Osteocyte (in vitro differentiated cells): ENCODE measurements around the gene BOLA3. TPM values are rescaled to one million over a fixed set of nuclear protein-coding genes. Genes with fewer than 3 reads are reported as not detected.

Source experiments
- DNase-seq: peaks from one replicate; pipeline ENCODE4 v3.0.0; 2021; ENCODE audit warnings: mixed read lengths; ENCODE audit not compliant: unreplicated experiment; ENCODE audit errors: extremely low spot score
- H3K27ac Mint-ChIP-seq: one replicate; pipeline ENCODE4 v1.8.0; 2021; ENCODE audit warnings: mild to moderate bottlenecking, mixed read lengths; ENCODE audit not compliant: unreplicated experiment
- H3K27me3 Mint-ChIP-seq: one replicate; pipeline ENCODE4 v1.8.0; 2021; ENCODE audit warnings: mixed read lengths; ENCODE audit not compliant: unreplicated experiment
- H3K36me3 Mint-ChIP-seq: one replicate; pipeline ENCODE4 v1.8.0; 2021; ENCODE audit warnings: mixed read lengths; ENCODE audit not compliant: unreplicated experiment
- H3K4me1 Mint-ChIP-seq: one replicate; pipeline ENCODE4 v1.8.0; 2021; ENCODE audit warnings: mixed read lengths; ENCODE audit not compliant: unreplicated experiment
- H3K4me3 Mint-ChIP-seq: one replicate; pipeline ENCODE4 v1.8.0; 2021; ENCODE audit warnings: mild to moderate bottlenecking, moderate library complexity, mixed read lengths; ENCODE audit not compliant: unreplicated experiment
- H3K9me3 Mint-ChIP-seq: one replicate; pipeline ENCODE4 v1.8.0; 2021; ENCODE audit warnings: mixed read lengths; ENCODE audit not compliant: unreplicated experiment
- long read RNA-seq: library from polyadenylated mRNA; unstranded; transcript quantifications from one replicate; pipeline ENCODE4 v2.0.0, GENCODE V29; 2021
- total RNA-seq: library from RNA; stranded (reverse); gene quantifications from 2 replicates; pipeline ENCODE4 v1.2.1, GENCODE V29; 2021
- TF ChIP-seq, protein P1 (sequence below): fragments of 200-600 bp; sonication (generic); IDR thresholded peaks from 2 replicates; pipeline ENCODE4 v1.5.0; 2021; ENCODE audit warnings: antibody characterized with exemption, mild to moderate bottlenecking, moderate library complexity

The BOLA3 gene, protein sequence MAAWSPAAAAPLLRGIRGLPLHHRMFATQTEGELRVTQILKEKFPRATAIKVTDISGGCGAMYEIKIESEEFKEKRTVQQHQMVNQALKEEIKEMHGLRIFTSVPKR
- total RNA-seq, result 22.4 and 23.1 TPM in 2 replicates
- long read RNA-seq, partial matches to known transcripts, result 0 of 6 reads
- long read RNA-seq, other reads (novel, unspliced or antisense), result 0 of 6 reads

DNA sequence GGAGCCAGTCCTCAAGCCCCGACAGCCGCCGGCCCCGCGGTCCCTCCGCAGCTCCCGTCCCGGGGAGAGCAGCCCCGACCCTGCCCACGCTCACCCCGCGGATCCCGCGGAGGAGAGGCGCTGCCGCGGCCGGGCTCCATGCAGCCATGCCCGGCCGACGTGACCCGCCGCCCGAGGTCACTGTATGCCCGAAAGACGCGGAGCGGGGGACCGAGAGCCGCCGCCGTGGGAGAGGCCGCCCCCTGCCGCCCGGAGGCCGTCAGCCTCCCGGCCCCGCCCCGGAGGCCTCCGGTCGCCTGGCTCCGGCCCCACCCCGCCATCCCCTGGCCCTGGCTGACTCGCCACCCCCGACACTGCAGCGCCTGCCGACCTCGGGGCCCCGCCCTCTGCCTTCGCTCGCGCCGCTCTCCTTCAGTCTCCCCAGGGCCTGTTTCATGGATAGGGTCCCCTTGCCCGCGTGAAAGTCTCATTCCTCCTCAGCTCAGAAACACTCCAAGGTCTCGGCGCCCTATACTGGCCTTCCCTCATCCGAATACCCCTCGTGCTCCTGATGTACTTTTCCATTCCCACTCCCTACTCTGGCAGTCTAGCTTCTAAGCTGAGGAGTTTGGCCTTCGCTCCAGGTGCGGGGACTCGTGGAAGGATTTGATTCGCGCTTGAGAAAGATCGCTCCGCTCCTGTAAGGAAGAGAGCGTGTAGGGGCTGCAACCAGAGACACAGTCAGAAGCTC, at the start of gene BOLA3:
Gene BOLA3, minus strand, starts transcription at position 186 of the 730 bp plus-strand sequence. Its CDS starts 38 bp downstream, at position 148.
- peak; percentile 92 for DNase-seq
- H3K27ac Mint-ChIP-seq, result no peak within 1 kb of the TSS
- H3K36me3 Mint-ChIP-seq, result no peaks in the 10 kb centered on the region
- H3K4me3 Mint-ChIP-seq, result no peak within 1 kb of the TSS
- no peaks in the 10 kb centered on the region for H3K27me3 Mint-ChIP-seq
- TF ChIP-seq, protein P1, sequence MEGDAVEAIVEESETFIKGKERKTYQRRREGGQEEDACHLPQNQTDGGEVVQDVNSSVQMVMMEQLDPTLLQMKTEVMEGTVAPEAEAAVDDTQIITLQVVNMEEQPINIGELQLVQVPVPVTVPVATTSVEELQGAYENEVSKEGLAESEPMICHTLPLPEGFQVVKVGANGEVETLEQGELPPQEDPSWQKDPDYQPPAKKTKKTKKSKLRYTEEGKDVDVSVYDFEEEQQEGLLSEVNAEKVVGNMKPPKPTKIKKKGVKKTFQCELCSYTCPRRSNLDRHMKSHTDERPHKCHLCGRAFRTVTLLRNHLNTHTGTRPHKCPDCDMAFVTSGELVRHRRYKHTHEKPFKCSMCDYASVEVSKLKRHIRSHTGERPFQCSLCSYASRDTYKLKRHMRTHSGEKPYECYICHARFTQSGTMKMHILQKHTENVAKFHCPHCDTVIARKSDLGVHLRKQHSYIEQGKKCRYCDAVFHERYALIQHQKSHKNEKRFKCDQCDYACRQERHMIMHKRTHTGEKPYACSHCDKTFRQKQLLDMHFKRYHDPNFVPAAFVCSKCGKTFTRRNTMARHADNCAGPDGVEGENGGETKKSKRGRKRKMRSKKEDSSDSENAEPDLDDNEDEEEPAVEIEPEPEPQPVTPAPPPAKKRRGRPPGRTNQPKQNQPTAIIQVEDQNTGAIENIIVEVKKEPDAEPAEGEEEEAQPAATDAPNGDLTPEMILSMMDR, result peak; percentile 93
- H3K9me3 Mint-ChIP-seq, result no peaks in the 10 kb centered on the region
- no peaks in the 10 kb centered on the region for H3K4me1 Mint-ChIP-seq

DNA sequence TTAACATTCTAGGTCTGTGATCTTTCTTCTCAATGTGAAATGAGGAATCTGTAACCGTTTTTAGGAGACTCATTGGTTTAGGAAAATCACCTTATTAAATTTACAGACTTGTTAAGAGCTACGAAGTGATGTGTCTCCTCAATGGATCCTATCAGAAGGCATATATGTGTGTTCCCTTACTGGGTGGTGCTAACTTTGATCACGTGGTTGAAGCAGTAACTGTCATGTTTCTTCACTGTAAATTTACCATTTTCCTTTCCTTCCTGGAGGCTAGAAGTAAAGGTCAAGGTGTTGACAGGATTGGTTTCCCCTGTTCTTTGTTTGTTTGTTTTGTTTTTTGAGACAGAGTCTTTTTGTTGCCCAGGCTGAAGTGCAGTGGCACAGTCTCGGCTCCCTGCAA, 49.3 kb upstream of the BOLA3 start:
- DNase-seq, result no peak
- no peak overlapping the region for H3K27ac Mint-ChIP-seq
- peaks cover 9% of the 10 kb centered on the region for H3K27me3 Mint-ChIP-seq
- no peaks in the 10 kb centered on the region for H3K9me3 Mint-ChIP-seq
- H3K4me1 Mint-ChIP-seq, result peaks cover 28% of the 10 kb centered on the region
- no peak overlapping the region for H3K4me3 Mint-ChIP-seq
- TF ChIP-seq, protein P1, result no peak
- H3K36me3 Mint-ChIP-seq, result peaks cover 2% of the 10 kb centered on the region

DNA sequence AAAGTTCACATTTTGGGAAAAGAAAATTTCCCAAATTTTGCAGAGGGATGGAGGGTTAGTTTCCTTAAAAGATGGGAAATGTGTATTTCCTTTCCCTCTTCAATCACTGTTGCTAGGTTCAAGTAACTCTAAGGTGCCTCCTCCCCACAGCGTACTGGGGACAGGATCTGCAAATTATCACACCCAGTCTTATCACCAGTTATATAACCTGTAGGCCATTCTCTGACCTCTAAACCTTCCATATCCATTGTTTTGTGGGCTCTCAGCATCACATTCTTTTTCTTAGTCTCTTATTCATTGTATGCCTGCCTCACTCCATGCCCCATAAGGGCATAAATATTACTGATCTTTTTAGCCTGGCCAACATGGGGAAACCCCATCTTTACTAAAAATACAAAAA, 47.1 kb upstream of the BOLA3 start:
- Mint-ChIP-seq H3K4me1 (peaks cover 8% of the 10 kb centered on the region), H3K27me3 (peaks cover 22% of the 10 kb centered on the region), H3K9me3 (no peaks in the 10 kb centered on the region), H3K27ac (no peak overlapping the region), H3K36me3 (peaks cover 2% of the 10 kb centered on the region), H3K4me3 (no peak overlapping the region)
- TF ChIP-seq, protein P1, result no peak
- no peak for DNase-seq

DNA sequence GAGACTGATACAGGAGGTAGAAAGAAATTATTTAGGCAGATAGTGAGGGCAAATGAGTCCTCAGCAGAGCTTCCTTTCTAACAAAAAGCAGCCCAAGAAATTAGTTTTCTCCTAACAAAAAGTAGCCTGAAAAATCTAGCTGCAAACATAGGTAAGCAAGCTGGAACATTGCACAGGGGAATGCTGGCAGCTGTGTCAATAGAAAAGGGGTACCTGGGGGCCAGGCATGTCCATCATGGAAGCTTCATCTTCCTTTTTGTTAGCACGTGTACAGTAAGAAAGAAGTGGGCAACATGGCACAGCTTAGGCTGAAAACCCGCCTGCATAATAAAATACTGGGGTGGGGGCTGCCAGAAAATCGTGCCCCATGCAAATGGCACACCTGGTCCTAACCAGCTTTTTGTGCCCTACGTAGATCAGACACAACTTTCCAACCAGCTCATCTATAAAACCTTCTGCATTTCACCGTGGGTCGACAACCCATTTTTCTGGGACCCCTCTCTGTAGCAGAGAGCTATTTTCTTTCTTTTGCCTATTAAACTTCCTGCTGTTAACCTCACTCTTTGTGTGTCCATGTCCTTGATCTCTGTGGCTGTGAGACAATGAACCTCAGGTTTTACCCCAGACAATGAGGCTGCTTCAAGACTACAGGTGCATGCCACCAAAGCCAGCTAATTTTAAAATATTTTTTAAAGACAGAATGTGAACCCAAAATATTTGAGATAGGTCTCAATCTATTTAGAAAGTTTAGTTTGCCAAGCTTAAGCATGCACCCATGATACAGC, 44.1 kb upstream of the BOLA3 start:
- H3K9me3 Mint-ChIP-seq, result no peaks in the 10 kb centered on the region
- TF ChIP-seq, protein P1, result no peak
- no peak overlapping the region for H3K4me3 Mint-ChIP-seq
- H3K4me1 Mint-ChIP-seq, result no peaks in the 10 kb centered on the region
- no peak overlapping the region for H3K27ac Mint-ChIP-seq
- peaks cover 24% of the 10 kb centered on the region for H3K27me3 Mint-ChIP-seq
- DNase-seq, result no peak
- H3K36me3 Mint-ChIP-seq, result no peaks in the 10 kb centered on the region

DNA sequence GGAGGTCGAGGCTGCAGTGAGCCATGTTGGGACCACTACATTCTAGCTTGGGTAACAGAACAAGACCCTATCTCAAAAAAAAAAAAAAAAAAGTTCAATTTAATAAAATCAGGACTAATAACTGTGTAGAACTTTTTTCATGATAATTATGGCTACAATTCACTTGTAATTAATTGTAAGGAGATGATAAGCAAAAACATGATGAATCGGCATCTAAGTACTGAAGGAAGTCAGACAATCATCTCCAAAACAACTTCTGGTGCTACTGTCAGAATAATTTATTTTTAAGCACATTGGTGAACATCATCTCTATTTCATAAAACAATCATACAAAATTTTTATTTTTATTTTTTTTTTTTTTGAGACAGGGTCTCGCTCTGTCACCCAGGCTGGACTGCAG, 41.0 kb upstream of the BOLA3 start:
- Mint-ChIP-seq H3K4me3 (no peak overlapping the region), H3K36me3 (no peaks in the 10 kb centered on the region), H3K9me3 (no peaks in the 10 kb centered on the region), H3K27ac (no peak overlapping the region), H3K27me3 (peaks cover 34% of the 10 kb centered on the region), H3K4me1 (no peaks in the 10 kb centered on the region)
- TF ChIP-seq, protein P1, result no peak
- no peak for DNase-seq
